Measurements from ENCODE around the gene SLC35F3. TPM values are rescaled to one million over a fixed set of nuclear protein-coding genes. Genes with fewer than 3 reads are reported as not detected.

SLC35F3 gene
- total and polyA plus RNA-seq, 9 of the 15 experiments (the other 6 are each of a cell fraction or from before 2014, with no cell fraction given) = 0.04 to 0.07 (median 0.04) TPM; not detected in 6

DNA sequence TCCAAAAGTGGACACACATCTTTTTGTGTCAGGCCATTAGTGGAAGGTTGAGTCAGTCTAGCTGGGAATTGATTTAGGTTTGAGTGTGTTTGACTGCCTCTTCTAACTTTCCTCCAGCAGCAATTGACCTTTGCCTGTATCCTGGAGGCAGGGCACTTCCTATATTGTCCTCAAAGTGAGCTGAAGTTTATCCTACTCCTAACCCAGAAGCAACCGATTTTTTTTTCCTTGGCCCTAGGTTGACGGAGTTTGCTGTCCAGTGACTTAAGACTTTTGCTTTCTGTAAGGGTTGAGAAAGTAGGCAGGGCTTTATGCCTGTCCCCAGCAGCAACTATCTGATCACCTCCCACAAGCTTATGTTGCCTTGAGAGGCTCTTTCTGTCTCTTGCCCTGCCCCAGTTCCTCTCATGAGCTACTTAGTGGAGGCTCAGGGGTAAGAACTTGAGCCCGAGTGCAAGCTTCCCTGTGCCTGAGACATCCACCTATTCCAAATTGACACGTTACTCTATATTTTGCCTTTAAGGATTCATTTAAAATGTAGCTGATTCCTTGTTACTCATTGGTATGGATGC is 30.9 kb downstream of the SLC35F3 start:
- no peak overlapping the region for H3K4me3 ChIP-seq
- H4K20me1 ChIP-seq (replicated peaks; ENCODE audit: control insufficient read depth, insufficient read depth, low read length) = no peaks in the 10 kb centered on the region
- WGBS (ENCODE audit: insufficient coverage, low coverage, missing lambda C conversion rate) = 4% methylated on average over 4 of the region's 4 CpGs
- no peak overlapping the region for H3K9ac ChIP-seq (ENCODE audit: insufficient read depth in 1 of 2, low read depth in 2 of 2, low read length in 2 of 2)
- ATAC-seq (no peak), DNase-seq (ENCODE audit: extremely low read depth in 1 of 4, low spot score in 3 of 4) (no peak), FAIRE-seq (no peak)
- TF ChIP-seq ZNF764 (CRISPR knock-in tag; IDR thresholded peaks at IDR 0.05; ENCODE audit: low read depth) (no peak), ILK (tag; IDR thresholded peaks at IDR 0.05; ENCODE audit: borderline replicate concordance, low read depth) (no peak), MLX (CRISPR knock-in tag; conservative IDR thresholded peaks at IDR 0.05) (no peak)
- ChIA-PET CTCF (ENCODE audit: low intra/inter-chr PET ratio) (no interaction called here), POLR2A (interaction anchor here (1.4 kb wide), 1 partner anchor 8 kb away, joined by 5 read pairs; no protein-coding TSS in a partner anchor)
- H3K9me3 ChIP-seq (replicated peaks; ENCODE audit: control insufficient read depth, insufficient read depth, low read depth, low read length) = no peaks in the 10 kb centered on the region
- in situ Hi-C loops (cut with MboI) = no loop called here
- H2AFZ ChIP-seq (ENCODE audit: low read depth, low read length) = no peak overlapping the region
- H3K79me2 ChIP-seq (ENCODE audit: control insufficient read depth, insufficient read depth, low read length) = no peaks in the 10 kb centered on the region
- intact Hi-C loops (cut with micrococcal nuclease) = no loop called here
- H3K4me2 ChIP-seq (ENCODE audit: insufficient read depth, low read length) = no peak overlapping the region
- no peaks in the 10 kb centered on the region for H3K36me3 ChIP-seq (ENCODE audit: control insufficient read depth, insufficient read depth, low read length)
- H3K27ac ChIP-seq (ENCODE audit: extremely low read depth, low read depth, low read length) = no peak overlapping the region
- H3K9me1 ChIP-seq (ENCODE audit: control insufficient read depth, insufficient read depth, low read length) = no peaks in the 10 kb centered on the region
- peaks cover 0 to 5% of the 10 kb centered on the region in 2 experiments; a peak in 2 of 5 replicates for H3K27me3 ChIP-seq (ENCODE audit: control insufficient read depth in 2 of 2, insufficient read depth in 2 of 2, low read length in 2 of 2)
- H3K4me1 ChIP-seq (replicated peaks in 1 of 2; ENCODE audit: control insufficient read depth in 2 of 2, insufficient read depth in 2 of 2, low read length in 2 of 2) = no peaks in the 10 kb centered on the region
- no TSS peak for BruUV-seq (replicated peaks)

DNA sequence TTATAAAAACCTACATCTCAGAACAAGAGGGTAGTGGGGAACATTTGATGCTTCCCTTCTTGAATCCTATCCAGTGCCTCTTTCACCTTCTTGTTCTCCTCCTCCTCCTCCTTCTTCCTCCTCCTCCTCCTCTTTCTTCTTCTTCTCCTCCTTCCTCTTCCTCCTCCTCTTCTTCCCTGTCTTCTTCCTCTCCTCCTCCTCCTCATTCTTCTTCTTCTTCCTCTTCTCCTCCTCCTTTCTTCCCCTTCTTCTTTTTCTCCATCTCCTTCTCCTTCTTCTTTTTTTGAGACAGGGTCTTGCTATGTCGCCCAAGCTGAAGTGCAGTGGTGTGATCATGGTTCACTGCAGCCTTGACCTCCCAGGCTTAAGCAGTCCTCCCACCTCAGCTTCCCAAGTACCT is 31.9 kb downstream of the SLC35F3 start:
- Histone ChIP-seq H3K4me2 (ENCODE audit: insufficient read depth, low read length) (no peak overlapping the region), H3K4me3 (no peak overlapping the region), H3K27ac (ENCODE audit: extremely low read depth, low read depth, low read length) (no peak overlapping the region), H3K27me3 (ENCODE audit: control insufficient read depth in 2 of 2, insufficient read depth in 2 of 2, low read length in 2 of 2) (peaks cover 0 to 5% of the 10 kb centered on the region in 2 experiments; a peak in 2 of 5 replicates), H3K9me3 (replicated peaks; ENCODE audit: control insufficient read depth, insufficient read depth, low read depth, low read length) (no peaks in the 10 kb centered on the region), H4K20me1 (replicated peaks; ENCODE audit: control insufficient read depth, insufficient read depth, low read length) (no peaks in the 10 kb centered on the region), H3K36me3 (ENCODE audit: control insufficient read depth, insufficient read depth, low read length) (no peaks in the 10 kb centered on the region), H3K79me2 (ENCODE audit: control insufficient read depth, insufficient read depth, low read length) (no peaks in the 10 kb centered on the region), H3K9me1 (ENCODE audit: control insufficient read depth, insufficient read depth, low read length) (no peaks in the 10 kb centered on the region), H3K4me1 (replicated peaks in 1 of 2; ENCODE audit: control insufficient read depth in 2 of 2, insufficient read depth in 2 of 2, low read length in 2 of 2) (no peaks in the 10 kb centered on the region), H3K9ac (ENCODE audit: insufficient read depth in 1 of 2, low read depth in 2 of 2, low read length in 2 of 2) (no peak overlapping the region), H2AFZ (ENCODE audit: low read depth, low read length) (no peak overlapping the region)
- no TSS peak for BruUV-seq (replicated peaks)
- FAIRE-seq (no peak), DNase-seq (ENCODE audit: extremely low read depth in 1 of 4, low spot score in 3 of 4) (no peak), ATAC-seq (no peak)
- 0% methylated on average over 1 of the region's 1 CpG for WGBS (ENCODE audit: insufficient coverage, low coverage, missing lambda C conversion rate)
- in situ Hi-C loops (cut with MboI) = no loop called here
- ChIA-PET POLR2A (no interaction called here), CTCF (ENCODE audit: low intra/inter-chr PET ratio) (no interaction called here)
- intact Hi-C loops (cut with micrococcal nuclease) = no loop called here
- no peak for TF ChIP-seq SMAD2 (IDR thresholded peaks at IDR 0.05; ENCODE audit: low read depth, low read length)
- no peak for TF ChIP-seq EP300 (IDR thresholded peaks at IDR 0.05; ENCODE audit: low read length)
- TF ChIP-seq ZBTB26 (CRISPR knock-in tag; IDR thresholded peaks at IDR 0.05) = 0 out of 2 replicates have a peak, but pooled peaks have one; percentile 53
- no peak for TF ChIP-seq ILK (tag; IDR thresholded peaks at IDR 0.05; ENCODE audit: borderline replicate concordance, low read depth)
- TF ChIP-seq ZNF764 (CRISPR knock-in tag; IDR thresholded peaks at IDR 0.05; ENCODE audit: low read depth) = no peak
- TF ChIP-seq BRD9 (IDR thresholded peaks at IDR 0.05; ENCODE audit: low read depth, partially characterized antibody) = no peak
- TF ChIP-seq ZNF512 (tag; IDR thresholded peaks at IDR 0.05) = peak; percentile 56

Measured in K562 (cell line).